Gastroesophageal sphincter (tissue), 4 donors: ENCODE measurements around the gene YWHAH. TPM values are rescaled to one million over a fixed set of nuclear protein-coding genes. Genes with fewer than 3 reads are reported as not detected.

Experiments
- ATAC-seq: fragments of 150-250 bp; one replicate; pipeline ENCODE4 v1.9.1; 2016; ENCODE audit warnings: mild to moderate bottlenecking, moderate library complexity
- H3K27ac ChIP-seq, 4 donors: fragments of 200-600 bp; sonication (generic) in 3 of 4; 1 replicate in 3 of 4; 2 replicates in 1 of 4; pipeline ENCODE4 v1.5.1; 2016 to 2019
- H3K27me3 ChIP-seq: fragments of 200-600 bp; sonication (generic); one replicate; pipeline ENCODE4 v1.5.1; 2019
- H3K36me3 ChIP-seq, 2 donors: fragments of 200-600 bp; sonication (generic); one replicate each; pipeline ENCODE4 v1.5.1; 2019; ENCODE audit warnings: control low read depth in 1 of 2
- H3K4me1 ChIP-seq, 3 donors: fragments of 200-600 bp; sonication (generic); 1 replicate in 2 of 3; 2 replicates in 1 of 3; pipeline ENCODE4 v1.5.1; 2016 to 2019; ENCODE audit warnings: control low read depth in 2 of 3
- H3K4me3 ChIP-seq, 2 donors: fragments of 200-600 bp; sonication (generic); one replicate each; pipeline ENCODE4 v1.5.1; 2019; ENCODE audit warnings: mild to moderate bottlenecking in 1 of 2, moderate library complexity in 1 of 2
- H3K9me3 ChIP-seq, 3 donors: fragments of 200-600 bp; sonication (generic); one replicate each; pipeline ENCODE4 v1.5.1; 2017 to 2019; ENCODE audit warnings: control low read depth in 2 of 3
- EP300 ChIP-seq: sonication (generic); formaldehyde crosslinking; IDR thresholded peaks from one replicate; pipeline ENCODE4 v1.6.1; 2017; ENCODE audit warnings: antibody characterized with exemption, mild to moderate bottlenecking
- POLR2A ChIP-seq, 2 donors: fragments of 450-650 bp; IDR thresholded peaks; one replicate each; pipeline ENCODE4 v1.6.1; 2017; ENCODE audit warnings: antibody characterized with exemption in 2 of 2, mild to moderate bottlenecking in 2 of 2, moderate library complexity in 1 of 2
- POLR2AphosphoS5 ChIP-seq: sonication (generic); formaldehyde crosslinking; IDR thresholded peaks from one replicate; pipeline ENCODE4 v1.6.1; 2017; ENCODE audit warnings: antibody characterized with exemption
- WGBS, 2 donors: methylation state at CpG; one replicate each; pipeline ENCODE4 v1.1.5; 2018; ENCODE audit warnings: low coverage in 1 of 2; 5-methylcytosine and 5-hydroxymethylcytosine counted together
- total RNA-seq, 4 donors: library from RNA; depleted of rRNA; stranded (reverse); fragments of >200 nt; gene quantifications; one replicate each; pipeline ENCODE4 v1.1.0, GENCODE V29; 2016
- TF ChIP-seq, protein P1 (sequence below), 4 experiments: fragments of 200-600 bp in 2 of 4; fragments of 450-650 bp in 2 of 4; sonication (generic) in 1 of 4; IDR thresholded peaks; one replicate each; pipeline ENCODE4 v1.5.1; 2017 to 2019; ENCODE audit warnings: antibody characterized with exemption in 4 of 4, mild to moderate bottlenecking in 2 of 4, moderate library complexity in 2 of 4

YWHAH gene
- total RNA-seq, 4 donors from 2014 or later = 127 to 263 (median 169) TPM

DNA sequence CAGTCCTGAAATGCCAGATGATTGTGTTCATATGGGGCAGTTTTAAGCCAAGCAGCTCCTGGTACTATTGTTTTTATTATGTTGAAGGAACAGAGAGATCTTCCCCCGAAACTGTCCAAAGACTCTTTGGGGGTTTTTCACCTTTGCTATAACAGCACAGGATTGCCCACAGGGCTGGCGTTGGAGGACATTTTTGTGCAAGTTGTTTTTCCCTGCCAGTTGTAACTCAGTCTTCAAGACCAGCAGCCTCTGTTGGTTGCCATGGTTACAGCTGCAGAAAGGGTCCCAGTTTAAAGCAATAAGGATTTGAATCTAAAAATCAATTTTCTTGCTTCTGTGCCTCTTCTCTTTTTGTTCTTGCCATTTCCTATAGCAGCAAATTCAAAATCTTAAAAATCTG is 45.4 kb upstream of the YWHAH start:
- peaks cover 0 to 82% of the 10 kb centered on the region in 2 donors for H3K36me3 ChIP-seq
- ATAC-seq = no peak
- no peak overlapping the region for H3K4me3 ChIP-seq
- H3K27me3 ChIP-seq = no peaks in the 10 kb centered on the region
- TF ChIP-seq POLR2A (IDR thresholded peaks at IDR 0.05) (no peak), POLR2AphosphoS5 (no peak), EP300 (no peak)
- no peaks in the 10 kb centered on the region for H3K4me1 ChIP-seq
- H3K9me3 ChIP-seq = no peaks in the 10 kb centered on the region
- H3K27ac ChIP-seq = no peak overlapping the region
- 92 to 100% methylated on average over 1 to 2 of the region's 2 CpGs for WGBS, 2 donors

DNA sequence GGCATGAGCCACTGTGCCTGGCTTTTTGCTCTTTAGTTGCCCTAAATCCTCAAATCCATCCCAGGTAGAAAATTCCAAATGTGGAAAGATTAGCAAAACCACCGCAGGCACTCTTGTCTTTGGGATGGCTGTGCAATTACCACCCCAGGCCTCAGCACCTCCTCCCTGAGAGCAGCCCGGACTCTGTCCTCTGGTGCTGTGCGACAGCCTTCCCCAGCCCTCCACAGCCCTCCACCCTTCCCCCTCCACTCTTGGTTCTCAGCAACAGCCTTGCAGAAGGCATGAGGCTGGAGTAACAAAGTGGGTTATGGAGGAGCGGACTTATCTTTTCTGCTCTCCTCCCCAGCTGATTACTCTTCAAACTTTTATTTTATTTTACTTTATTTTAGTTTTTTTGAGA is 44.7 kb upstream of the YWHAH start:
- H3K9me3 ChIP-seq = no peaks in the 10 kb centered on the region
- H3K27me3 ChIP-seq = no peaks in the 10 kb centered on the region
- TF ChIP-seq POLR2AphosphoS5 (no peak), POLR2A (IDR thresholded peaks at IDR 0.05) (no peak), EP300 (no peak)
- TF ChIP-seq, protein P1, sequence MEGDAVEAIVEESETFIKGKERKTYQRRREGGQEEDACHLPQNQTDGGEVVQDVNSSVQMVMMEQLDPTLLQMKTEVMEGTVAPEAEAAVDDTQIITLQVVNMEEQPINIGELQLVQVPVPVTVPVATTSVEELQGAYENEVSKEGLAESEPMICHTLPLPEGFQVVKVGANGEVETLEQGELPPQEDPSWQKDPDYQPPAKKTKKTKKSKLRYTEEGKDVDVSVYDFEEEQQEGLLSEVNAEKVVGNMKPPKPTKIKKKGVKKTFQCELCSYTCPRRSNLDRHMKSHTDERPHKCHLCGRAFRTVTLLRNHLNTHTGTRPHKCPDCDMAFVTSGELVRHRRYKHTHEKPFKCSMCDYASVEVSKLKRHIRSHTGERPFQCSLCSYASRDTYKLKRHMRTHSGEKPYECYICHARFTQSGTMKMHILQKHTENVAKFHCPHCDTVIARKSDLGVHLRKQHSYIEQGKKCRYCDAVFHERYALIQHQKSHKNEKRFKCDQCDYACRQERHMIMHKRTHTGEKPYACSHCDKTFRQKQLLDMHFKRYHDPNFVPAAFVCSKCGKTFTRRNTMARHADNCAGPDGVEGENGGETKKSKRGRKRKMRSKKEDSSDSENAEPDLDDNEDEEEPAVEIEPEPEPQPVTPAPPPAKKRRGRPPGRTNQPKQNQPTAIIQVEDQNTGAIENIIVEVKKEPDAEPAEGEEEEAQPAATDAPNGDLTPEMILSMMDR (IDR thresholded peaks at IDR 0.05) = no peak
- H3K4me1 ChIP-seq = no peaks in the 10 kb centered on the region
- H3K27ac ChIP-seq = no peak overlapping the region
- H3K4me3 ChIP-seq = no peak overlapping the region
- H3K36me3 ChIP-seq = peaks cover 0 to 82% of the 10 kb centered on the region in 2 donors
- ATAC-seq = no peak
- WGBS, 2 donors = 92 to 93% methylated on average over 3 to 4 of the region's 4 CpGs

DNA sequence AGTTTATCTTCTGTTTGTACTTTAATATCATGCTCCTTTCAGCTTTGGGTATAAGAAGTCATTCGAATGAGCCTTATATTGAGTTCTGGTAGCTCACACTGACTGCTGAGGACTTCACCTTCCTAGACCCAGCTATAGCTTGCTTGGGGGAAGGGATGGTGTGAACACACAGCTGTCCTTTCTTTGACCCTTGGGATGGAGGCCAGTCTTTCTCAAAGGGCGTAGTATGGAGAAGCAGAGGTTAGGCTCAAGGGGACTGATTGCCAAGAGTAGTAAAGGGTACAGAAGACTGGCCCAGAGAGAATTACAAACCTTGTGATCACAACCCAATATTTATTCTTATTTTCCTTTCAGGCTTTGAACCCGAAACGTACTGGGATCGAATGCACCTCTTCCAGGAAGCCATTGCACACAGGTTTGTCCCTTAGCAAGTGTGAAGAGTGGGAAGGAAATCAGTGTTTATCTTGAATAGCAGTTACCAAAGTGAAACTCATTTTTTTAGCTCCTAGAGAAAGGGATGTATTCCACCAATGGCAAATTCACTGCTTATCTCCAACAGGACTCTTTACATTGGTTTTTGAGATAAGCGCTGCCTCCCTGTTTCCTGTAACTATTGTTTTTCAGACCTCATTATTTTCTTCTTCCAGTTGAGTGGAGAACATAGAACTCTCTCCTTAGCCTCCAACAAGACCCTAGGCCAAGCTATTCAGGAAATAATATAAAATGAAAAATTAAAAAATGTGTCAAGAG is 42.8 kb upstream of the YWHAH start:
- Histone ChIP-seq H3K27me3 (no peaks in the 10 kb centered on the region), H3K36me3 (peaks cover 0 to 86% of the 10 kb centered on the region in 2 donors), H3K4me1 (no peaks in the 10 kb centered on the region), H3K27ac (no peak overlapping the region), H3K9me3 (no peaks in the 10 kb centered on the region), H3K4me3 (no peak overlapping the region)
- no peak for ATAC-seq
- 81 to 92% methylated on average over 4 to 6 of the region's 6 CpGs for WGBS, 2 donors
- TF ChIP-seq POLR2AphosphoS5 = no peak
- no peak for TF ChIP-seq POLR2A (IDR thresholded peaks at IDR 0.05)
- TF ChIP-seq, protein P1 (IDR thresholded peaks at IDR 0.05) = no peak
- no peak for TF ChIP-seq EP300

DNA sequence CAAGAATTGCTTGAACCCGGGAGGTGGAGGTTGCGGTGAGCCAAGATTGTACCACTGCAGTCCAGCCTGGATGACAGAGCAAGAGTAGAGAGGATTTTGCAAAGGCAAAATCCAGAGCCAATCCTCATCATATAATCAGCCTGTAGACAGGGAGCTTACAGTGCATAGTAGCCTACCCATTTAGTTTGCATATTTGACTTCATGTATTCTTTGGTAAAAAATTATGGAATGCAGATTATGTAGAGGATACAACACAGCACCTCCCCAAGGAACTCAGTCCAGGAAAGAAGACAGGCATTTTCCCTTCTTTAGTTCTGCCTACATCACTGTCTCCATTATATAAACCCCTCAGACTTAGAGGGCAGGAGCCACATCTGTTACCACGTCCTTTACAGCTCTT is 39.7 kb upstream of the YWHAH start:
- no peaks in the 10 kb centered on the region for H3K9me3 ChIP-seq
- H3K27me3 ChIP-seq = no peaks in the 10 kb centered on the region
- 91 to 100% methylated on average over 3 of the region's 3 CpGs for WGBS, 2 donors
- ATAC-seq = no peak
- TF ChIP-seq, protein P1 (IDR thresholded peaks at IDR 0.05) = no peak
- TF ChIP-seq POLR2AphosphoS5 (no peak), POLR2A (IDR thresholded peaks at IDR 0.05) (no peak), EP300 (no peak)
- H3K36me3 ChIP-seq = peaks cover 0 to 81% of the 10 kb centered on the region in 2 donors
- no peak overlapping the region for H3K4me3 ChIP-seq
- H3K27ac ChIP-seq = no peak overlapping the region
- H3K4me1 ChIP-seq = no peaks in the 10 kb centered on the region

DNA sequence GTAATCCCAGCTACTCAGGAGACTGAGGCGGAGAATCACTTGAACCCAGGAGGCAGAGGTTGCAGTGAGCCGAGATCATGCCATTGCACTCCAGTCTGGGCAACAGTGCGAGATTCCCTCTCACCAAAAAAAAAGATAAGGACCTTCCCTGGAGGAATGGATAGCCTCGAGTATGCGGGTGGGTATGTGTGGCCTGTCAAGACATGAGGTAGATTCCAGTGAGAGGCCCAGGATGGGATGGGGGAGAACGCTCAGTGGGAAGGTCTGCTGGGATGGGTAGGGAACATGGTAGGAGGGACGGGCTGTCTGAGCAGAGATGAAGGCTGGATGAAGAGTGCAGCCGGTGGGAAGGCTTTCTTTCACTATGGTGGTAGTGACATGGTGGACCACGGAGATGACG is 39.0 kb upstream of the YWHAH start:
- Histone ChIP-seq H3K4me1 (no peaks in the 10 kb centered on the region), H3K36me3 (peaks cover 0 to 87% of the 10 kb centered on the region in 2 donors), H3K27me3 (no peaks in the 10 kb centered on the region), H3K4me3 (no peak overlapping the region), H3K27ac (no peak overlapping the region), H3K9me3 (no peaks in the 10 kb centered on the region)
- ATAC-seq = no peak
- WGBS, 2 donors = 85 to 94% methylated on average over 6 to 8 of the region's 10 CpGs
- TF ChIP-seq EP300 (no peak), POLR2AphosphoS5 (no peak), POLR2A (IDR thresholded peaks at IDR 0.05) (no peak)
- TF ChIP-seq, protein P1 (IDR thresholded peaks at IDR 0.05) = no peak
